ENCODE data around the gene ZC3H12A.

DNA sequence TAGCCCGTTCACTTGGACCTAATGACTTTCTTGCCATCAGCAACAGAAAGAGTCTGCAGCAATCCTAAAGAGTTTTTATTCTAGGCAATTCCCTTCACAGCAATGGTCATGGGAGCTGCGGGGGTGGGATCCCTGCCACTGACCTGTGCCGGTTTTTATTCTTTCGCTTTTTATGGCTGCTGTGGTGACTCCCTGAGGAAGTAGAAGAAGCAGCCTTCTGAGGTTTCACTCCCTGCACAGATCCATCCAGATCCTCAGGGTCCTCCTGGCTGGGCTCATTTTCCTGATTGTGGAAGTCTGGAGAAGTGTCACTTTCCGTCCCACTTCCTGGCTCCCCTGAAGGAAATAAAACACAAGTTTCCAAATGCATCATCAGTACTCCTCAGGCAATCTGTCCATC is 27.3 kb downstream of the ZC3H12A start:
- no peak for TF ChIP-seq EZH2 (IDR thresholded peaks at IDR 0.05; ENCODE audit: borderline replicate concordance)
- TF ChIP-seq CTCF (IDR thresholded peaks at IDR 0.05; ENCODE audit: poor library complexity) = no peak
- no peak for TF ChIP-seq EZH2phosphoT487 (IDR thresholded peaks at IDR 0.05; ENCODE audit: low read depth, severe bottlenecking, unreplicated experiment)
